Left lung (tissue), 10 donors: Measurements from ENCODE around the gene DNASE1L2. TPM values are rescaled to one million over a fixed set of nuclear protein-coding genes. Genes with fewer than 3 reads are reported as not detected.

ENCODE experiments used
- ATAC-seq: fragments of 200-7000 bp; cut with Tn5 transposase; one replicate; pipeline ENCODE4 v1.9.1; 2020; ENCODE audit warnings: moderate library complexity
- DNase-seq, 4 donors: peaks; one replicate each; pipeline ENCODE4 v3.0.0-alpha.2; 2013 to 2020
- H3K27ac ChIP-seq, 2 donors: fragments of 200-600 bp; sonication (generic) in 1 of 2; one replicate each; pipeline versions ENCODE4 v1.5.0 to v1.8.0; 2020 to 2021
- H3K27me3 ChIP-seq, 2 donors: fragments of 200-600 bp; sonication (generic) in 1 of 2; one replicate each; pipeline versions ENCODE4 v1.5.0 to v1.8.0; 2020 to 2021
- H3K36me3 ChIP-seq, 2 donors: fragments of 200-600 bp; sonication (generic) in 1 of 2; one replicate each; pipeline versions ENCODE4 v1.5.0 to v1.8.0; 2020 to 2021
- H3K4me1 ChIP-seq, 2 donors: fragments of 200-600 bp; one replicate each; pipeline ENCODE4 v1.8.0; 2021
- H3K4me3 ChIP-seq, 2 donors: fragments of 200-600 bp; sonication (generic) in 1 of 2; one replicate each; pipeline versions ENCODE4 v1.5.0 to v1.8.0; 2020 to 2021; ENCODE audit warnings: mild to moderate bottlenecking in 1 of 2
- H3K9me3 ChIP-seq, 2 donors: fragments of 200-600 bp; sonication (generic) in 1 of 2; one replicate each; pipeline versions ENCODE4 v1.5.0 to v1.8.0; 2020 to 2021
- CTCF ChIP-seq, 2 donors: fragments of 200-600 bp; sonication (generic) in 1 of 2; IDR thresholded peaks; one replicate each; pipeline versions ENCODE4 v1.5.0 to v1.8.0; 2021; ENCODE audit warnings: antibody characterized with exemption in 2 of 2
- intact Hi-C, 2 donors: fragments of 100-400 bp; cut with DNase I; formaldehyde crosslinking; loops; one replicate each; pipeline versions ENCODE4 v1.11.2 to v1.14.2; 2022
- microRNA-seq, 2 donors: library from miRNA; unstranded; fragments of <30 nt; microRNA quantifications; one replicate each; pipeline ENCODE4, GENCODE V29; 2019
- polyA plus RNA-seq, 6 donors: library from polyadenylated mRNA; unstranded; fragments of 120-200 nt; gene quantifications; one replicate each; pipeline ENCODE4 v1.2.1, GENCODE V29; 2013; ENCODE audit not compliant: insufficient read length in 6 of 6
- total RNA-seq, 2 donors: library from RNA; stranded (reverse); fragmentation: NEBNext Ultra II Directional; extraction: Animal tissue kit (Norgen Biotek cat#: 25700); gene quantifications; one replicate each; pipeline ENCODE4 v1.2.1, GENCODE V29; 2021
- donor health status: DM: no; HTN: yes; CAD: no.
- donor health status: DM: no; HTN: no; CAD: no.

DNASE1L2 gene
- total and polyA plus RNA-seq, 8 donors, result 0.27 to 1.7 (median 0.99) TPM

GRCh38 chr16:2287916-2288547, 51.8 kb downstream of the DNASE1L2 start:
- Histone ChIP-seq H3K36me3 (peaks cover 0 to 94% of the 10 kb centered on the region in 2 donors), H3K4me1 (no peaks in the 10 kb centered on the region), H3K4me3 (no peak overlapping the region), H3K9me3 (no peaks in the 10 kb centered on the region), H3K27ac (no peak overlapping the region), H3K27me3 (no peaks in the 10 kb centered on the region)
- DNase-seq (peak in 1 of 4 donors; percentile 63), ATAC-seq (no peak)
- intact Hi-C loops, result no loop called here
- TF ChIP-seq CTCF (IDR thresholded peaks at IDR 0.05), result no peak

Small RNA genes within 50 kb of the gene (microRNA-seq; reads per million reads assigned to microRNA genes)
- gene MIR3677, result 0 reads per million in 2 donors
- 0 reads per million in 2 donors for gene MIR4717

Other genes with a start within 250 kb of the DNASE1L2 start
- gene SYNGR3, start 246.5 kb upstream of the DNASE1L2 start, total RNA-seq, result under 1 TPM; 0.31 to 0.32 TPM
- gene SYNGR3, start 246.5 kb upstream of the DNASE1L2 start, polyA plus RNA-seq, result under 1 TPM; 0.21 to 0.93 (median 0.42) TPM
- gene ZNF598, start 226.6 kb upstream of the DNASE1L2 start, total RNA-seq, result 10 to 100 TPM; 31.5 to 45.9 TPM
- gene ZNF598, start 226.6 kb upstream of the DNASE1L2 start, polyA plus RNA-seq, result 10 to 100 TPM; 15.2 to 27.8 (median 20.9) TPM
- 1 to 10 TPM in 1 of 2 donors, under 1 TPM in 1; 0.94 to 3.1 TPM for gene NPW, start 216.7 kb upstream of the DNASE1L2 start, total RNA-seq
- 1 to 10 TPM; 1.7 to 5.4 (median 2.7) TPM for gene NPW, start 216.7 kb upstream of the DNASE1L2 start, polyA plus RNA-seq
- 100 to 1,000 TPM; 186 to 349 TPM for gene NHERF2, start 209.5 kb upstream of the DNASE1L2 start, total RNA-seq
- gene NHERF2, start 209.5 kb upstream of the DNASE1L2 start, polyA plus RNA-seq, result 100 to 1,000 TPM in 3 of 6 donors, 10 to 100 TPM in 3; 68.1 to 170 (median 103) TPM
- 10 to 100 TPM; 19.4 to 29.8 TPM for gene NTHL1, start 188.6 kb upstream of the DNASE1L2 start, total RNA-seq
- 10 to 100 TPM; 20.2 to 30.0 (median 25.8) TPM for gene NTHL1, start 188.6 kb upstream of the DNASE1L2 start, polyA plus RNA-seq
- 100 to 1,000 TPM; 116 to 126 TPM for gene TSC2, start 188.5 kb upstream of the DNASE1L2 start, total RNA-seq
- 100 to 1,000 TPM; 116 to 166 (median 131) TPM for gene TSC2, start 188.5 kb upstream of the DNASE1L2 start, polyA plus RNA-seq
- gene PKD1, start 100.5 kb upstream of the DNASE1L2 start, total RNA-seq, result 10 to 100 TPM; 63.2 to 73.5 TPM
- 100 to 1,000 TPM in 4 of 6 donors, 10 to 100 TPM in 2; 90.1 to 165 (median 116) TPM for gene PKD1, start 100.5 kb upstream of the DNASE1L2 start, polyA plus RNA-seq
- under 1 TPM; 0.73 to 0.84 TPM for gene RAB26, start 87.8 kb upstream of the DNASE1L2 start, total RNA-seq
- 1 to 10 TPM in 5 of 6 donors, under 1 TPM in 1; 0.91 to 1.9 (median 1.7) TPM for gene RAB26, start 87.8 kb upstream of the DNASE1L2 start, polyA plus RNA-seq
- gene TRAF7, start 80.7 kb upstream of the DNASE1L2 start, total RNA-seq, result 10 to 100 TPM; 69.5 to 88.1 TPM
- 10 to 100 TPM; 48.6 to 59.5 (median 52.2) TPM for gene TRAF7, start 80.7 kb upstream of the DNASE1L2 start, polyA plus RNA-seq
- gene CASKIN1, start 39.8 kb upstream of the DNASE1L2 start, total RNA-seq, result under 1 TPM; 0.05 to 0.06 TPM
- gene CASKIN1, start 39.8 kb upstream of the DNASE1L2 start, polyA plus RNA-seq, result under 1 TPM; 0.18 to 0.56 (median 0.42) TPM
- 10 to 100 TPM; 32.1 to 39.0 TPM for gene MLST8, start 31.0 kb upstream of the DNASE1L2 start, total RNA-seq
- 10 to 100 TPM; 29.8 to 40.3 (median 37.0) TPM for gene MLST8, start 31.0 kb upstream of the DNASE1L2 start, polyA plus RNA-seq
- gene BRICD5, start 25.6 kb upstream of the DNASE1L2 start, total RNA-seq, result 10 to 100 TPM in 1 of 2 donors, 1 to 10 TPM in 1; 6.7 to 15.3 TPM
- gene BRICD5, start 25.6 kb upstream of the DNASE1L2 start, polyA plus RNA-seq, result 1 to 10 TPM; 2.9 to 7.9 (median 4.9) TPM
- gene PGP, start 21.6 kb upstream of the DNASE1L2 start, total RNA-seq, result 10 to 100 TPM; 14.4 to 24.4 TPM
- 10 to 100 TPM in 1 of 6 donors, 1 to 10 TPM in 5; 7.1 to 14.5 (median 8.7) TPM for gene PGP, start 21.6 kb upstream of the DNASE1L2 start, polyA plus RNA-seq
- 10 to 100 TPM; 16.4 to 22.6 TPM for gene E4F1, start 12.9 kb upstream of the DNASE1L2 start, total RNA-seq
- gene E4F1, start 12.9 kb upstream of the DNASE1L2 start, polyA plus RNA-seq, result 10 to 100 TPM; 12.7 to 22.4 (median 16.9) TPM
- gene ECI1, start 15.1 kb downstream of the DNASE1L2 start, total RNA-seq, result 10 to 100 TPM; 47.3 to 51.7 TPM
- gene ECI1, start 15.1 kb downstream of the DNASE1L2 start, polyA plus RNA-seq, result 10 to 100 TPM; 41.8 to 63.5 (median 51.2) TPM
- gene RNPS1, start 31.7 kb downstream of the DNASE1L2 start, total RNA-seq, result 100 to 1,000 TPM; 109 to 124 TPM
- 100 to 1,000 TPM; 178 to 208 (median 196) TPM for gene RNPS1, start 31.7 kb downstream of the DNASE1L2 start, polyA plus RNA-seq
- gene ABCA3, start 104.3 kb downstream of the DNASE1L2 start, total RNA-seq, result 100 to 1,000 TPM; 329 to 334 TPM
- 10 to 100 TPM in 2 of 6 donors, 1 to 10 TPM in 4; 6.8 to 17.3 (median 9.6) TPM for gene ABCA3, start 104.3 kb downstream of the DNASE1L2 start, polyA plus RNA-seq
- 1 to 10 TPM; 4.7 to 8.0 TPM for gene CCNF, start 193.0 kb downstream of the DNASE1L2 start, total RNA-seq
- 10 to 100 TPM in 3 of 6 donors, 1 to 10 TPM in 3; 9.2 to 17.3 (median 10.1) TPM for gene CCNF, start 193.0 kb downstream of the DNASE1L2 start, polyA plus RNA-seq
- gene TEDC2, start 223.7 kb downstream of the DNASE1L2 start, total RNA-seq, result 1 to 10 TPM; 4.0 to 6.5 TPM
- 10 to 100 TPM in 3 of 6 donors, 1 to 10 TPM in 3; 5.7 to 10.9 (median 9.2) TPM for gene TEDC2, start 223.7 kb downstream of the DNASE1L2 start, polyA plus RNA-seq
- 1 to 10 TPM in 1 of 2 donors, not detected in 1; 1.7 TPM for gene NTN3, start 234.9 kb downstream of the DNASE1L2 start, total RNA-seq
- gene NTN3, start 234.9 kb downstream of the DNASE1L2 start, polyA plus RNA-seq, result 1 to 10 TPM; 3.1 to 6.7 (median 5.2) TPM
- gene TBC1D24, start 238.7 kb downstream of the DNASE1L2 start, total RNA-seq, result 10 to 100 TPM; 37.1 to 41.4 TPM
- 10 to 100 TPM; 14.2 to 28.1 (median 17.2) TPM for gene TBC1D24, start 238.7 kb downstream of the DNASE1L2 start, polyA plus RNA-seq